Gastrocnemius medialis (tissue), 4 donors: ENCODE results near the gene SUMF1. TPM values are rescaled to one million over a fixed set of nuclear protein-coding genes. Genes with fewer than 3 reads are reported as not detected.

ENCODE experiments used
- ATAC-seq, 2 donors: fragments of 150-250 bp; one replicate each; pipeline ENCODE4 v1.9.1; 2016
- DNase-seq, 2 donors: peaks; one replicate each; pipeline ENCODE4 v3.0.0-alpha.2; 2019
- H3K27ac ChIP-seq, 4 donors: fragments of 200-600 bp; sonication (generic); 1 replicate in 1 of 4; 2 replicates in 3 of 4; pipeline ENCODE4 v1.5.1; 2016 to 2018; ENCODE audit warnings: mild to moderate bottlenecking in 2 of 4, moderate library complexity in 1 of 4
- H3K27me3 ChIP-seq, 3 donors: fragments of 200-600 bp; sonication (generic) in 2 of 3; 1 replicate in 1 of 3; 2 replicates in 2 of 3; pipeline versions ENCODE4 v1.5.1 to v1.6.0; 2016 to 2019; ENCODE audit warnings: mild to moderate bottlenecking in 1 of 3, moderate library complexity in 1 of 3
- H3K36me3 ChIP-seq, 2 donors: fragments of 200-600 bp; sonication (generic) in 1 of 2; one replicate each; pipeline ENCODE4 v1.5.1; 2017 to 2018
- H3K4me1 ChIP-seq, 2 donors: fragments of 200-600 bp; sonication (generic) in 1 of 2; one replicate each; pipeline ENCODE4 v1.5.1; 2016 to 2017; ENCODE audit warnings: mild to moderate bottlenecking in 2 of 2
- H3K4me3 ChIP-seq, 4 donors: fragments of 200-600 bp; sonication (generic) in 3 of 4; 1 replicate in 1 of 4; 2 replicates in 3 of 4; pipeline ENCODE4 v1.5.1; 2016 to 2019; ENCODE audit warnings: mild to moderate bottlenecking in 2 of 4
- H3K9me3 ChIP-seq, 3 donors: fragments of 200-600 bp; sonication (generic) in 2 of 3; 1 replicate in 1 of 3; 2 replicates in 2 of 3; pipeline ENCODE4 v1.5.1; 2016 to 2019
- POLR2A ChIP-seq, 2 donors: fragments of 450-650 bp; IDR thresholded peaks; one replicate each; pipeline ENCODE4 v1.6.1; 2017; ENCODE audit warnings: antibody characterized with exemption in 2 of 2, mild to moderate bottlenecking in 2 of 2, moderate library complexity in 2 of 2
- in situ Hi-C, 4 donors: fragments of 200-750 bp; cut with MboI; loops; one replicate each; pipeline versions ENCODE4 v1.15.0 to v1.8.0; 2017; ENCODE audit warnings: low sequenced_read_pairs in 4 of 4
- intact Hi-C: fragments of 100-400 bp; cut with DNase I; formaldehyde crosslinking; loops from one replicate; pipeline ENCODE4 v1.15.1; 2023; ENCODE audit warnings: low total_unique reads
- total RNA-seq, 4 donors: library from RNA; depleted of rRNA; stranded (reverse); fragments of >200 nt; gene quantifications; one replicate each; pipeline versions ENCODE4 v1.1.0 to v1.2.3, GENCODE V29; 2016
- TF ChIP-seq, protein P1 (sequence below), 5 experiments: fragments of 450-650 bp in 3 of 5; fragments of 200-600 bp in 2 of 5; sonication (generic) in 2 of 5; IDR thresholded peaks in 4 of 5; conservative IDR thresholded peaks in 1 of 5; 1 replicate in 4 of 5; 2 replicates in 1 of 5; pipeline ENCODE4 v1.5.1; 2016 to 2019; ENCODE audit warnings: antibody characterized with exemption in 5 of 5, mild to moderate bottlenecking in 3 of 5, moderate library complexity in 3 of 5

SUMF1 gene
- total RNA-seq, 4 donors from 2014 or later = 4.4 to 9.4 (median 7.6) TPM

- DNase-seq (no peak), ATAC-seq (no peak)
- H3K36me3 ChIP-seq = no peaks in the 10 kb centered on the region
- intact Hi-C loops = no loop called here
- H3K27me3 ChIP-seq = no peaks in the 10 kb centered on the region
- H3K27ac ChIP-seq = no peak overlapping the region
- TF ChIP-seq, protein P1, sequence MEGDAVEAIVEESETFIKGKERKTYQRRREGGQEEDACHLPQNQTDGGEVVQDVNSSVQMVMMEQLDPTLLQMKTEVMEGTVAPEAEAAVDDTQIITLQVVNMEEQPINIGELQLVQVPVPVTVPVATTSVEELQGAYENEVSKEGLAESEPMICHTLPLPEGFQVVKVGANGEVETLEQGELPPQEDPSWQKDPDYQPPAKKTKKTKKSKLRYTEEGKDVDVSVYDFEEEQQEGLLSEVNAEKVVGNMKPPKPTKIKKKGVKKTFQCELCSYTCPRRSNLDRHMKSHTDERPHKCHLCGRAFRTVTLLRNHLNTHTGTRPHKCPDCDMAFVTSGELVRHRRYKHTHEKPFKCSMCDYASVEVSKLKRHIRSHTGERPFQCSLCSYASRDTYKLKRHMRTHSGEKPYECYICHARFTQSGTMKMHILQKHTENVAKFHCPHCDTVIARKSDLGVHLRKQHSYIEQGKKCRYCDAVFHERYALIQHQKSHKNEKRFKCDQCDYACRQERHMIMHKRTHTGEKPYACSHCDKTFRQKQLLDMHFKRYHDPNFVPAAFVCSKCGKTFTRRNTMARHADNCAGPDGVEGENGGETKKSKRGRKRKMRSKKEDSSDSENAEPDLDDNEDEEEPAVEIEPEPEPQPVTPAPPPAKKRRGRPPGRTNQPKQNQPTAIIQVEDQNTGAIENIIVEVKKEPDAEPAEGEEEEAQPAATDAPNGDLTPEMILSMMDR (IDR thresholded peaks at IDR 0.05 in 4 of 5, conservative IDR thresholded peaks at IDR 0.05 in 1 of 5) = no peak
- TF ChIP-seq POLR2A (IDR thresholded peaks at IDR 0.05) = no peak
- no peaks in the 10 kb centered on the region for H3K9me3 ChIP-seq
- no peaks in the 10 kb centered on the region for H3K4me1 ChIP-seq
- in situ Hi-C loops = no loop called here
- H3K4me3 ChIP-seq = no peak overlapping the region
Observed at GRCh38 chr3:4475804-4476203, 8.7 kb upstream of the SUMF1 start.

GRCh38 chr3:4474683-4475490, 7.8 kb upstream of the SUMF1 start:
- in situ Hi-C loops (no loop called here), intact Hi-C loops (no loop called here)
- no peaks in the 10 kb centered on the region for H3K4me1 ChIP-seq
- H3K27me3 ChIP-seq = no peaks in the 10 kb centered on the region
- no peaks in the 10 kb centered on the region for H3K9me3 ChIP-seq
- DNase-seq = peak in 1 of 2 donors; percentile 25
- TF ChIP-seq POLR2A (IDR thresholded peaks at IDR 0.05) = no peak
- TF ChIP-seq, protein P1 (IDR thresholded peaks at IDR 0.05 in 4 of 5, conservative IDR thresholded peaks at IDR 0.05 in 1 of 5) = no peak
- H3K4me3 ChIP-seq = no peak overlapping the region
- H3K36me3 ChIP-seq = no peaks in the 10 kb centered on the region
- ATAC-seq = peak; percentile 47 to 65
- H3K27ac ChIP-seq = peak overlapping the region in 1 of 4 donors; percentile 31

- no peak for DNase-seq
- Histone ChIP-seq H3K27ac (no peak overlapping the region), H3K27me3 (no peaks in the 10 kb centered on the region), H3K4me3 (no peak overlapping the region), H3K9me3 (no peaks in the 10 kb centered on the region), H3K4me1 (no peaks in the 10 kb centered on the region), H3K36me3 (no peaks in the 10 kb centered on the region)
- no peak for TF ChIP-seq POLR2A (IDR thresholded peaks at IDR 0.05)
- TF ChIP-seq, protein P1 (IDR thresholded peaks at IDR 0.05 in 4 of 5, conservative IDR thresholded peaks at IDR 0.05 in 1 of 5) = no peak
- ATAC-seq = no peak
- in situ Hi-C loops = no loop called here
- intact Hi-C loops = no loop called here
Observed at GRCh38 chr3:4472766-4473165, 5.7 kb upstream of the SUMF1 start.

DNA sequence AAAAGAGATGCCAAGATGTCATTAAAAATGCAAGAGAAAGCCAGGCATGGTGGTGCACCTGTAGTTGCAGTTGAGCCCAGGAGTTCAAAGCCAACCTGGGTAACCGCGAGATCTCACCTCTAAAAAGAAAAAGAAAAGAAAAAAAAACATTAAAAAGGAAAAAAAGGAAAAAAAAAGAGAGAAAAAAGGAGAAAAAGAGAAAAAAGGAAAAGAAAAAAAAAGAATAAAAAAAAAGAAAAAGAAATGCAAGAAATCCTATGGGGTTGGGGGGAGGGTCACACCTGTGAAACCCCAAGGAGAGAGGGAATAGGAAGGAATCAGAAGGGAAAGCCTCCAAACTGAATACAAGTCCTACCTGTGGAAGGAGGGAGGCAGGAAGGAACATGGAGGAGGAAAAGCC, 5.2 kb upstream of the SUMF1 start:
- no peak for DNase-seq

More for the DNA sequence above, 5.2 kb upstream of the SUMF1 start:
- intact Hi-C loops (no loop called here), in situ Hi-C loops (no loop called here)
- no peaks in the 10 kb centered on the region for H3K9me3 ChIP-seq
- no peaks in the 10 kb centered on the region for H3K27me3 ChIP-seq
- no peaks in the 10 kb centered on the region for H3K4me1 ChIP-seq
- H3K27ac ChIP-seq = no peak overlapping the region
- no peak overlapping the region for H3K4me3 ChIP-seq
- no peaks in the 10 kb centered on the region for H3K36me3 ChIP-seq
- no peak for TF ChIP-seq POLR2A (IDR thresholded peaks at IDR 0.05)
- TF ChIP-seq, protein P1 (IDR thresholded peaks at IDR 0.05 in 4 of 5, conservative IDR thresholded peaks at IDR 0.05 in 1 of 5) = no peak
- ATAC-seq = no peak
